Heart right ventricle (tissue), 16 donors: Measurements from ENCODE around the gene RNF133. TPM values are rescaled to one million over a fixed set of nuclear protein-coding genes. Genes with fewer than 3 reads are reported as not detected.

Experiments used
- ATAC-seq, 8 donors: fragments of 200-7000 bp; cut with Tn5 transposase; one replicate each; pipeline ENCODE4 v1.9.1; 2020; ENCODE audit warnings: mild to moderate bottlenecking in 8 of 8, moderate library complexity in 8 of 8, moderate number of reproducible peaks in 1 of 8
- DNase-seq, 2 donors: peaks; one replicate each; pipeline ENCODE4 v3.0.0-alpha.2; 2020
- H3K27ac ChIP-seq, 10 donors: fragments of 200-600 bp; sonication (generic) in 2 of 10; one replicate each; pipeline versions ENCODE4 v1.5.0 to v1.8.0; 2020 to 2022; ENCODE audit warnings: mild to moderate bottlenecking in 3 of 10
- H3K27me3 ChIP-seq, 7 donors: fragments of 200-600 bp; one replicate each; pipeline ENCODE4 v1.8.0; 2021 to 2022; ENCODE audit warnings: mild to moderate bottlenecking in 2 of 7
- H3K36me3 ChIP-seq, 9 donors: fragments of 200-600 bp; sonication (generic) in 1 of 9; one replicate each; pipeline versions ENCODE4 v1.5.0 to v1.8.0; 2020 to 2022; ENCODE audit warnings: mild to moderate bottlenecking in 2 of 9
- H3K4me1 ChIP-seq, 9 donors: fragments of 200-600 bp; sonication (generic) in 1 of 9; one replicate each; pipeline versions ENCODE4 v1.5.0 to v1.8.0; 2020 to 2022; ENCODE audit warnings: mild to moderate bottlenecking in 4 of 9
- H3K4me3 ChIP-seq, 10 donors: fragments of 200-600 bp; sonication (generic) in 2 of 10; one replicate each; pipeline versions ENCODE4 v1.5.0 to v1.8.0; 2020 to 2022; ENCODE audit warnings: mild to moderate bottlenecking in 7 of 10, moderate library complexity in 2 of 10
- H3K9me3 ChIP-seq, 11 donors: fragments of 200-600 bp in 10 of 11; sonication (generic) in 2 of 11; one replicate each; pipeline versions ENCODE4 v1.5.0 to v1.8.0; 2013 to 2022; ENCODE audit warnings: mild to moderate bottlenecking in 2 of 11, control low read depth in 1 of 11, moderate library complexity in 1 of 11
- CTCF ChIP-seq, 9 donors: fragments of 200-600 bp; sonication (generic) in 2 of 9; IDR thresholded peaks; one replicate each; pipeline versions ENCODE4 v1.5.0 to v1.8.0; 2021 to 2022; ENCODE audit warnings: antibody characterized with exemption in 9 of 9, mild to moderate bottlenecking in 5 of 9, moderate library complexity in 1 of 9
- WGBS, 2 donors: extraction: QIAGEN DNeasy Blood & Tissue Kit; methylation state at CpG; one replicate each; pipeline ENCODE4 v1.1.7; 2013; ENCODE audit warnings: inconsistent platforms in 1 of 2; 5-methylcytosine and 5-hydroxymethylcytosine counted together
- intact Hi-C, 10 donors: fragments of 100-400 bp; cut with DNase I; formaldehyde crosslinking; loops; one replicate each; pipeline versions ENCODE4 v1.11.1 to v1.14.2; 2022
- polyA plus RNA-seq, 2 donors: library from polyadenylated mRNA; stranded (reverse); fragments of 200-250 nt; gene quantifications; one replicate each; pipeline ENCODE4 v1.2.3, GENCODE V29; 2013
- total RNA-seq, 10 donors: library from RNA; stranded (reverse); fragmentation: NEBNext Ultra II Directional in 3 of 10; extraction: Animal tissue kit (Norgen Biotek cat#: 25700) in 3 of 10; gene quantifications; one replicate each; pipeline versions ENCODE4 v1.2.1 to v1.2.4, GENCODE V29; 2021 to 2023
- donor health status: Arrhythmogenic right ventricular cardiomyopathy.
- donor health status: ischemic (EF 13 %, LVEDD 7.1; RV severe dilation, severe dysfunction).
- donor health status: healthy with polysubstance abuse.
- donor health status: DM: no; HTN: yes; CAD: no.
- donor health status: DM: no; HTN: no; CAD: no.
- donor health status: ischemic (EF 25% LVEDD 6.9; RV normal size, moderate dysfunction).
- donor health status: ischemic (EF 25% LVEDD 5.7; RV mildly dilated, moderate dysfunction).
- donor health status: healthy.
- donor health status: DM: yes; HTN: yes; CAD: no.
- donor health status: Ischemic cardiomyopathy.
- donor health status: ischemic (EF 35%, LVEDD 5.7; RV mildly dilated, moderate dysfunction).
- donor health status: nonischemic (EF 11% LVEDD 7.7; RV severe dilation, severe dysfunction).
- donor health status: DM: yes; HTN: yes; CAD: no.
- donor health status: PGD.
- donor health status: ischemic (EF 29% LVEDD 5.4; RV normal size, mild dysfunction).
- donor health status: nonischemic (EF 23%, LVEDD 6.1; RV moderate dilation, normal function).

Gene RNF133
- total and polyA plus RNA-seq, 12 donors, result 0.20 to 0.33 (median 0.21) TPM; not detected in 7

GRCh38 chr7:122658856-122659255 lies 40.1 kb downstream of the RNF133 start:
- Histone ChIP-seq H3K4me1 (no peaks in the 10 kb centered on the region), H3K27ac (no peak overlapping the region), H3K9me3 (peaks cover 0 to 9% (median 0%) of the 10 kb centered on the region in 11 donors), H3K27me3 (no peaks in the 10 kb centered on the region), H3K4me3 (no peak overlapping the region), H3K36me3 (no peaks in the 10 kb centered on the region)
- WGBS, 2 donors, result 69 to 77% methylated on average over 2 of the region's 2 CpGs
- DNase-seq, result no peak
- no peak for ATAC-seq
- TF ChIP-seq CTCF (IDR thresholded peaks at IDR 0.05), result no peak
- intact Hi-C loops, result no loop called here

- WGBS, 2 donors, result 91% methylated on average over 5 of the region's 5 CpGs
- Histone ChIP-seq H3K27ac (no peak overlapping the region), H3K4me1 (peaks cover 0 to 8% (median 0%) of the 10 kb centered on the region in 9 donors), H3K36me3 (no peaks in the 10 kb centered on the region), H3K9me3 (peaks cover 0 to 9% (median 0%) of the 10 kb centered on the region in 11 donors), H3K4me3 (no peak overlapping the region), H3K27me3 (no peaks in the 10 kb centered on the region)
- intact Hi-C loops, result no loop called here
- ATAC-seq, result no peak
- no peak for TF ChIP-seq CTCF (IDR thresholded peaks at IDR 0.05)
- no peak for DNase-seq
Measured at GRCh38 chr7:122653685-122654084, 45.2 kb downstream of the RNF133 start.

GRCh38 chr7:122652876-122653275 lies 46.0 kb downstream of the RNF133 start:
- intact Hi-C loops, result no loop called here
- no peak overlapping the region for H3K27ac ChIP-seq
- H3K27me3 ChIP-seq, result no peaks in the 10 kb centered on the region
- TF ChIP-seq CTCF (IDR thresholded peaks at IDR 0.05), result no peak
- WGBS, 2 donors, result 46 to 50% methylated on average over 4 of the region's 4 CpGs
- DNase-seq (no peak), ATAC-seq (no peak)
- H3K36me3 ChIP-seq, result no peaks in the 10 kb centered on the region
- H3K9me3 ChIP-seq, result peaks cover 0 to 6% (median 0%) of the 10 kb centered on the region in 11 donors
- no peak overlapping the region for H3K4me3 ChIP-seq
- peaks cover 0 to 8% (median 0%) of the 10 kb centered on the region in 9 donors for H3K4me1 ChIP-seq

GRCh38 chr7:122651451-122651850 lies 47.5 kb downstream of the RNF133 start:
- intact Hi-C loops, result no loop called here
- Histone ChIP-seq H3K4me3 (no peak overlapping the region), H3K27me3 (no peaks in the 10 kb centered on the region), H3K27ac (no peak overlapping the region), H3K9me3 (peaks cover 0 to 4% (median 0%) of the 10 kb centered on the region in 11 donors), H3K4me1 (peaks cover 0 to 8% (median 0%) of the 10 kb centered on the region in 9 donors), H3K36me3 (no peaks in the 10 kb centered on the region)
- WGBS, 2 donors, result 69 to 81% methylated on average over 2 of the region's 2 CpGs
- no peak for DNase-seq
- no peak for ATAC-seq
- no peak for TF ChIP-seq CTCF (IDR thresholded peaks at IDR 0.05)

Other genes with a start within 250 kb of the RNF133 start
- gene RNF148, start 3.8 kb upstream of the RNF133 start, total RNA-seq, result under 1 TPM in 6 of 10 donors, not detected in 4; 0.32 to 0.49 (median 0.36) TPM
- under 1 TPM in 1 of 2 donors, not detected in 1; 0.03 TPM for gene RNF148, start 3.8 kb upstream of the RNF133 start, polyA plus RNA-seq
- gene CADPS2, start 187.3 kb upstream of the RNF133 start, total RNA-seq, result 10 to 100 TPM in 3 of 10 donors, 1 to 10 TPM in 7; 3.6 to 25.7 (median 6.1) TPM
- 1 to 10 TPM; 6.7 to 7.2 TPM for gene CADPS2, start 187.3 kb upstream of the RNF133 start, polyA plus RNA-seq